ENCODE measurements around the gene PTGIR. TPM values are rescaled to one million over a fixed set of nuclear protein-coding genes. Genes with fewer than 3 reads are reported as not detected.

Gene PTGIR
- total RNA-seq, 1 experiment from 2014 or later, result 0.24 TPM

GRCh38 chr19:46605356-46605821 is 19.5 kb downstream of the PTGIR start (continued):
- no peak for TF ChIP-seq SMAD4 (CRISPR knock-in tag; IDR thresholded peaks at IDR 0.05)
- no peak for TF ChIP-seq ELF4 (CRISPR knock-in tag; IDR thresholded peaks at IDR 0.05; ENCODE audit: low read depth)
- TF ChIP-seq, protein P1, sequence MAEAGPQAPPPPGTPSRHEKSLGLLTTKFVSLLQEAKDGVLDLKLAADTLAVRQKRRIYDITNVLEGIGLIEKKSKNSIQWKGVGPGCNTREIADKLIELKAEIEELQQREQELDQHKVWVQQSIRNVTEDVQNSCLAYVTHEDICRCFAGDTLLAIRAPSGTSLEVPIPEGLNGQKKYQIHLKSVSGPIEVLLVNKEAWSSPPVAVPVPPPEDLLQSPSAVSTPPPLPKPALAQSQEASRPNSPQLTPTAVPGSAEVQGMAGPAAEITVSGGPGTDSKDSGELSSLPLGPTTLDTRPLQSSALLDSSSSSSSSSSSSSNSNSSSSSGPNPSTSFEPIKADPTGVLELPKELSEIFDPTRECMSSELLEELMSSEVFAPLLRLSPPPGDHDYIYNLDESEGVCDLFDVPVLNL (CRISPR knock-in tag; IDR thresholded peaks at IDR 0.05; ENCODE audit: borderline replicate concordance, low read depth), result no peak
- TF ChIP-seq ARID4B (CRISPR knock-in tag; IDR thresholded peaks at IDR 0.05; ENCODE audit: borderline replicate concordance), result no peak

DNA sequence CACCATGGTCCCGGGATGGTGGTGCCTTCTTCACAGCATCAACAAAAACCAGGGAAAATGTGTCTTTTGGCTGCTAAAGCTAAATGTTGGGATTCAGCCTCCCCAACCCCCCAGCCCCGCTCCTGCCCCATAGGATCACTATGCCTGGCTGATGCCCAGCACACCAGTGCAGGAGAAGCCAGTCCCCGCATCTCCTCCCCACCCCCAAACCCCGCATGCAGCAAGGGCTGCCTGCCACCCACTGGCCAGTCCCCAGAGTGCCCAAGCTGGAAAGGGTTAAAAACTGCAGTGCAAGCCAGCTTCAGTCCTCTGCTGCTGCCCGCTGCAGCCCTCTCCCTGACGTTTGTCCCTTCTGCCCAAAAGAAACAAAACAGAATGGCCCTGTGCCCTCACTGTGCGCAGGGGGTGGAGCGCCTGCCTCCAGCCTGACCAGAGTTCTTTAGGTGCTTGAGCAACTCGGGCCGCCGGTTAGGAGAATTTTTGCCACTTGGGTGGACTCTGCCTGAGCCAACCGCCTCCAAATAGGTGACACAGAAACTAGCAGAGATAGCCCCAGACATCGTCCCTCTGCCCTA is 20.0 kb downstream of the PTGIR start:
- H3K36me3 Mint-ChIP-seq, result peaks cover 32% of the 10 kb centered on the region
- POLR2A ChIA-PET, result no interaction called here
- no peak overlapping the region; the same call in 1 of the 2 replicates for H3K27ac Mint-ChIP-seq
- H3K4me3 Mint-ChIP-seq, result no peak overlapping the region
- H3K27me3 Mint-ChIP-seq (ENCODE audit: low read depth), result no peaks in the 10 kb centered on the region; the same call in 1 of the 2 replicates
- H3K9me3 Mint-ChIP-seq, result no peaks in the 10 kb centered on the region
- peaks cover 26% of the 10 kb centered on the region for H3K4me1 Mint-ChIP-seq
- CTCF ChIA-PET, result interaction anchor here (0.9 to 4.9 kb wide), 6 partner anchors 9 to 302 kb away, joined by 3 to 26 read pairs (median 5); no protein-coding TSS in a partner anchor
- ATAC-seq, result no peak
- DNase-seq (ENCODE audit: low spot score), result peak; percentile 16
- no peak for TF ChIP-seq ZNF416 (CRISPR knock-in tag; IDR thresholded peaks at IDR 0.05)
- no peak for TF ChIP-seq ZNF396 (CRISPR knock-in tag; IDR thresholded peaks at IDR 0.05; ENCODE audit: borderline replicate concordance)
- TF ChIP-seq NR1H2 (CRISPR knock-in tag; IDR thresholded peaks at IDR 0.05), result no peak
- no peak for TF ChIP-seq IRF1 (CRISPR knock-in tag; IDR thresholded peaks at IDR 0.05)
- TF ChIP-seq ZNF232 (CRISPR knock-in tag; IDR thresholded peaks at IDR 0.05), result no peak
- TF ChIP-seq CREB1 (CRISPR knock-in tag; IDR thresholded peaks at IDR 0.05), result no peak
- TF ChIP-seq JUN (CRISPR knock-in tag; IDR thresholded peaks at IDR 0.05), result no peak
- TF ChIP-seq ZNF317 (CRISPR knock-in tag; IDR thresholded peaks at IDR 0.05; ENCODE audit: borderline replicate concordance, low read depth), result no peak
- TF ChIP-seq, protein P2, sequence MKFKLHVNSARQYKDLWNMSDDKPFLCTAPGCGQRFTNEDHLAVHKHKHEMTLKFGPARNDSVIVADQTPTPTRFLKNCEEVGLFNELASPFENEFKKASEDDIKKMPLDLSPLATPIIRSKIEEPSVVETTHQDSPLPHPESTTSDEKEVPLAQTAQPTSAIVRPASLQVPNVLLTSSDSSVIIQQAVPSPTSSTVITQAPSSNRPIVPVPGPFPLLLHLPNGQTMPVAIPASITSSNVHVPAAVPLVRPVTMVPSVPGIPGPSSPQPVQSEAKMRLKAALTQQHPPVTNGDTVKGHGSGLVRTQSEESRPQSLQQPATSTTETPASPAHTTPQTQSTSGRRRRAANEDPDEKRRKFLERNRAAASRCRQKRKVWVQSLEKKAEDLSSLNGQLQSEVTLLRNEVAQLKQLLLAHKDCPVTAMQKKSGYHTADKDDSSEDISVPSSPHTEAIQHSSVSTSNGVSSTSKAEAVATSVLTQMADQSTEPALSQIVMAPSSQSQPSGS (CRISPR knock-in tag; IDR thresholded peaks at IDR 0.05; ENCODE audit: borderline replicate concordance, low read depth), result no peak
- TF ChIP-seq ZNF512 (CRISPR knock-in tag; IDR thresholded peaks at IDR 0.05; ENCODE audit: borderline replicate concordance), result no peak
- TF ChIP-seq SMAD3 (CRISPR knock-in tag; IDR thresholded peaks at IDR 0.05; ENCODE audit: borderline replicate concordance), result no peak
- no peak for TF ChIP-seq ZNF532 (CRISPR knock-in tag; IDR thresholded peaks at IDR 0.05; ENCODE audit: borderline replicate concordance)
- TF ChIP-seq STAT6 (CRISPR knock-in tag; conservative IDR thresholded peaks at IDR 0.05; ENCODE audit: low read depth), result no peak
